ENCODE measurements around the gene NPTX1. TPM values are rescaled to one million over a fixed set of nuclear protein-coding genes. Genes with fewer than 3 reads are reported as not detected.

The NPTX1 gene
- total RNA-seq, 3 donors from 2014 or later (not counting 1 experiment from before 2014, with no cell fraction given), result 1.0 to 2.2 (median 2.2) TPM

DNA sequence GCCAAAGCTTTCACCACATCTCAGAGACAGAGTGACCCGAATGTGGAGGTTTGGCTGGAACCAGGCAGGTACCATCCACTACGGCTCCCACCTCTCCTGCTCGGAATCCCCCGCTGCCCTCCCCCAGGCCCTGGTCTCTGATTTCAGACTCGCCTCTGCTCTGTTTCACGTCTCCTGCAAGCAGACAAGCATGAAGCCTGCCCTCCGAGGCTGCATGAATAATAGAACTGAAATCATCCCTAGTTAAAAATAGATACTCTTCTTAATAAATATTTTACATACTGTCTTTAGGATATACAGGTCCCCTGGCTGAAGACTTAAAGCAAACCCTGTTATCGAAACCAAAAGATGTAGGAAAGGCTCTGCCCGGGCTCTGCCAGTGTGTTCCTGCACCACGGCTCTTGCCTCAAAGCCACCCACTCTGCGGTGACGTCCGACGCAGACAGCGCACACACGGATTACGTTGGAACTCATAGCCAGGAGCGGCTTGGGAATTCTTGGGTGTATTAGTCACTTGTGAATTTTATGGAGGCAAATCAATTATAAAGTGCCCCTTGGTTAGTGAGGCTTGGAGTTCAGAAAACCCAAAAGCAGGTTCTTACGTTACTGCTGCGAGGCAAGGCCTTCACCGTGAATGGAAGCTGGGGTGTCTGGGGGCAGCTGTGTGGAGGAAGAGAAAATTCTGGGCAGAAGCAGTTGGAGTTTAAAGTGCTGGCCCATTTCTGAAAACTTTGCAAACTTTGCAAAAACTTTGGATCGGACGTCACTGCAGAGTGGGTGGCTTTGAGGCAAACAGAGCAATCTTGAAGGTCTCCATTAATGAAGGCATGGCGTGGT lies 25.6 kb upstream of the NPTX1 start:
- no peak overlapping the region for H3K4me3 ChIP-seq (ENCODE audit: low read length)
- TF ChIP-seq, protein P1, sequence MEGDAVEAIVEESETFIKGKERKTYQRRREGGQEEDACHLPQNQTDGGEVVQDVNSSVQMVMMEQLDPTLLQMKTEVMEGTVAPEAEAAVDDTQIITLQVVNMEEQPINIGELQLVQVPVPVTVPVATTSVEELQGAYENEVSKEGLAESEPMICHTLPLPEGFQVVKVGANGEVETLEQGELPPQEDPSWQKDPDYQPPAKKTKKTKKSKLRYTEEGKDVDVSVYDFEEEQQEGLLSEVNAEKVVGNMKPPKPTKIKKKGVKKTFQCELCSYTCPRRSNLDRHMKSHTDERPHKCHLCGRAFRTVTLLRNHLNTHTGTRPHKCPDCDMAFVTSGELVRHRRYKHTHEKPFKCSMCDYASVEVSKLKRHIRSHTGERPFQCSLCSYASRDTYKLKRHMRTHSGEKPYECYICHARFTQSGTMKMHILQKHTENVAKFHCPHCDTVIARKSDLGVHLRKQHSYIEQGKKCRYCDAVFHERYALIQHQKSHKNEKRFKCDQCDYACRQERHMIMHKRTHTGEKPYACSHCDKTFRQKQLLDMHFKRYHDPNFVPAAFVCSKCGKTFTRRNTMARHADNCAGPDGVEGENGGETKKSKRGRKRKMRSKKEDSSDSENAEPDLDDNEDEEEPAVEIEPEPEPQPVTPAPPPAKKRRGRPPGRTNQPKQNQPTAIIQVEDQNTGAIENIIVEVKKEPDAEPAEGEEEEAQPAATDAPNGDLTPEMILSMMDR (IDR thresholded peaks at IDR 0.05), result no peak
- Mint-ChIP-seq H3K9me3 (no peaks in the 10 kb centered on the region), H3K27ac (no peak overlapping the region), H3K4me1 (peaks cover 0 to 6% of the 10 kb centered on the region in 2 donors), H3K36me3 (no peaks in the 10 kb centered on the region), H3K4me3 (no peak overlapping the region), H3K27me3 (ENCODE audit: low read depth in 2 of 2) (peaks cover 6 to 14% of the 10 kb centered on the region in 2 donors)
- H3K4me1 ChIP-seq (ENCODE audit: control insufficient read depth, insufficient read depth, low read length), result no peaks in the 10 kb centered on the region
- no peaks in the 10 kb centered on the region for H3K36me3 ChIP-seq (ENCODE audit: control insufficient read depth, insufficient read depth, low read length)
- ATAC-seq (no peak), DNase-seq (no peak)
- H3K27ac ChIP-seq (ENCODE audit: low read length), result no peak overlapping the region
- H3K27me3 ChIP-seq (ENCODE audit: control insufficient read depth, insufficient read depth, low read length), result peaks cover 3% of the 10 kb centered on the region
- 83% methylated on average over 24 of the region's 24 CpGs for WGBS (ENCODE audit: insufficient coverage)
- intact Hi-C loops (cut with micrococcal nuclease), result no loop called here
- no peaks in the 10 kb centered on the region for H3K9me3 ChIP-seq (ENCODE audit: control insufficient read depth, insufficient read depth, low read length)

DNA sequence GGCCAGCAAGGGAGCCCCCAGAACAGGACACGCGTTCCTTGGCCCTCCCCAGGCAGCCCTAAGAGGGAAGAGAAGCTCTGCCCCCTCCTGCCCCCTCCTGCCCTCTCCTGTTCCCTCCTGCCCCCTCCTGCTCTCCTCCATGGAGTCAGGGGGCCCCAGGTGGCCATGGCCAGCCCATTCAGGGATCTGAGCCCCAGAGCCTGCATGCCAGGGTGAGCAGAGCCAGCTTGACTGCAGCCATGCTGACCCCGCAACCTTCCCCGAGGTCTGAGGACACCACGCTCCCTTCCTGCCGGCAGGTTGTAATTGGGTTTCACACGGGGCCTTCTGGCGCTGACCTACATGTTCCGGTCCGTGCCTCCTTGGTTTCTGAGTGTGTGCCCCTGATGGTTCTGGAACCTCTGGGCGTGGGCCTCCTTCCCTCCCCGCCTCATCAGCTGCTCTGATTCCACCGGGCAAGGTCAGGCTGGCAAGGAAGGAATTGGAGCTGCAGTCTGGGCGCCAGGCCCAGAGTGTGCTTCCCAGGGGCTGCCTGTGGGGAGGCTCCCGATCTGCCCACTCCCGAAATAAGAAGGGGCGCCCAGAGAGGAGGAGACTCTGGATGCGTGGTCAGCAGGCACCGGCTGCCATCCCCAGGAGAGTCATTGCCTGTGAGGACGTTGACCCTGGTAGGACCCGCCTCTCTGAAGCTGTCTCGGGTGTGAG lies 23.7 kb upstream of the NPTX1 start:
- TF ChIP-seq, protein P1 (IDR thresholded peaks at IDR 0.05), result no peak
- ATAC-seq (no peak), DNase-seq (no peak)
- H3K4me1 Mint-ChIP-seq, result peaks cover 0 to 6% of the 10 kb centered on the region in 2 donors
- peaks cover 6 to 12% of the 10 kb centered on the region in 2 donors for H3K27me3 Mint-ChIP-seq (ENCODE audit: low read depth in 2 of 2)
- peaks cover 3% of the 10 kb centered on the region for H3K27me3 ChIP-seq (ENCODE audit: control insufficient read depth, insufficient read depth, low read length)
- no peak overlapping the region for H3K27ac Mint-ChIP-seq
- H3K27ac ChIP-seq (ENCODE audit: low read length), result no peak overlapping the region
- intact Hi-C loops (cut with micrococcal nuclease), result no loop called here
- H3K9me3 ChIP-seq (ENCODE audit: control insufficient read depth, insufficient read depth, low read length), result no peaks in the 10 kb centered on the region
- no peaks in the 10 kb centered on the region for H3K36me3 Mint-ChIP-seq
- no peaks in the 10 kb centered on the region for H3K36me3 ChIP-seq (ENCODE audit: control insufficient read depth, insufficient read depth, low read length)
- no peak overlapping the region for H3K4me3 Mint-ChIP-seq
- H3K9me3 Mint-ChIP-seq, result no peaks in the 10 kb centered on the region
- WGBS (ENCODE audit: insufficient coverage), result 82% methylated on average over 22 of the region's 22 CpGs
- H3K4me1 ChIP-seq (ENCODE audit: control insufficient read depth, insufficient read depth, low read length), result no peaks in the 10 kb centered on the region
- H3K4me3 ChIP-seq (ENCODE audit: low read length), result no peak overlapping the region

DNA sequence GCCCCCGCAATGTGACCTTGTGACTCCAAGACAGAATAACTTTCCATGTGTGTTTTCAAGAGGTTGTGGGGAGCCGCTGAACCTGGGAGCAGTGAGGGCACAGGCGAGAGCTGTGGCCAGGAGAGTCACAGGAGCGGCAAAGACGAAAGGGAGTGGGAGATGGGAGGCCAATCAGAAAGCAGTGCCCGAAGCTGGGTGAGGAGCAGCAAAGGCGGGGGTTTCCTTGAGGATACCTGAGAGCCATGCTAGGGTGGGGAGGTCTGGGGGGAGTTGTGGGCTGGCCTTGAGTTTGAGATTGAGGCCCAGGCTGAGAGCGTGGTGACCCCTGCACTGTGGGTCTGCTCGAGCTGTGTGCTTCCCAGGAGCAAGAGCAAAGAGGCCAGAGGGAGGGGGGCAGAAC lies 23.2 kb upstream of the NPTX1 start:
- Mint-ChIP-seq H3K4me3 (no peak overlapping the region), H3K4me1 (peaks cover 0 to 6% of the 10 kb centered on the region in 2 donors), H3K27me3 (ENCODE audit: low read depth in 2 of 2) (peaks cover 6 to 12% of the 10 kb centered on the region in 2 donors), H3K27ac (no peak overlapping the region), H3K36me3 (no peaks in the 10 kb centered on the region), H3K9me3 (no peaks in the 10 kb centered on the region)
- no peaks in the 10 kb centered on the region for H3K4me1 ChIP-seq (ENCODE audit: control insufficient read depth, insufficient read depth, low read length)
- TF ChIP-seq, protein P1 (IDR thresholded peaks at IDR 0.05), result no peak
- H3K27me3 ChIP-seq (ENCODE audit: control insufficient read depth, insufficient read depth, low read length), result peaks cover 3% of the 10 kb centered on the region
- no peaks in the 10 kb centered on the region for H3K9me3 ChIP-seq (ENCODE audit: control insufficient read depth, insufficient read depth, low read length)
- H3K27ac ChIP-seq (ENCODE audit: low read length), result no peak overlapping the region
- no peak overlapping the region for H3K4me3 ChIP-seq (ENCODE audit: low read length)
- ATAC-seq, result no peak
- no peak for DNase-seq
- intact Hi-C loops (cut with micrococcal nuclease), result no loop called here
- H3K36me3 ChIP-seq (ENCODE audit: control insufficient read depth, insufficient read depth, low read length), result no peaks in the 10 kb centered on the region
- 78% methylated on average over 9 of the region's 9 CpGs for WGBS (ENCODE audit: insufficient coverage)
